HepG2 (cell line): ENCODE results near the gene PBX1. TPM values are rescaled to one million over a fixed set of nuclear protein-coding genes. Genes with fewer than 3 reads are reported as not detected.
"Not testable (repeated sequence)": the region's sequence is repeated elsewhere in the genome, so short reads cannot be mapped to it uniquely, and the experiment has no call there.

Source experiments
- ATAC-seq: fragments of 200-7000 bp; cut with Tn5 transposase; 3 replicates; pipeline ENCODE4 v1.9.1; 2020; ENCODE audit warnings: mild to moderate bottlenecking, moderate library complexity
- BruUV-seq: library from RNA; stranded (reverse); fragments of 400-500 nt; replicated peaks from 2 replicates; lab custom pipeline; 2021; lab: Mats Ljungman, UMichigan
- CTCF ChIA-PET: fragments of 300-600 bp; formaldehyde crosslinking; extraction: SDS; loops from one replicate; lab custom pipeline; 2021; ENCODE audit warnings: low total read pairs, inconsistent platforms, low intra/inter-chr PET ratio; lab: Yijun Ruan, JAX
- POLR2A ChIA-PET: fragments of 350-600 bp; sonication (Branson Sonifier 250); formaldehyde crosslinking; loops from one replicate; lab custom pipeline; 2020; ENCODE audit warnings: antibody characterized with exemption, inconsistent platforms; lab: Yijun Ruan, JAX
- DNase-seq: peaks from one replicate; pipeline ENCODE4 v3.0.0-alpha.2; 2015; ENCODE audit warnings: low spot score
- FAIRE-seq: peaks from 3 replicates; lab custom pipeline; 2011; peaks lifted over from hg19 to GRCh38; lab: Jason Lieb, UNC
- H2AFZ ChIP-seq: one replicate; pipeline ENCODE4 v1.6.1; 2011; ENCODE audit warnings: low read length, inconsistent platforms
- H3K27ac ChIP-seq: fragments of 300-600 bp; 3 replicates; pipeline ENCODE4 v1.8.0; 2011; ENCODE audit warnings: mixed run types, mild to moderate bottlenecking, mixed read lengths, low read length, inconsistent platforms; ENCODE audit not compliant: insufficient read depth; ENCODE audit errors: extremely low read length
- H3K27me3 ChIP-seq, 2 experiments: fragments of 200-600 bp in 1 of 2; 2 replicates in 1 of 2; 3 replicates in 1 of 2; pipeline versions ENCODE4 v1.6.0 to v1.8.0; 2011; ENCODE audit warnings: low read length in 2 of 2, mild to moderate bottlenecking in 2 of 2, moderate library complexity in 2 of 2, inconsistent platforms in 1 of 2; ENCODE audit not compliant: insufficient read depth in 2 of 2, control insufficient read depth in 1 of 2
- H3K36me3 ChIP-seq, 2 experiments: fragments of 200-600 bp in 1 of 2; replicated peaks in 1 of 2; 2 replicates in 1 of 2; 3 replicates in 1 of 2; pipeline versions ENCODE4 v1.5.1 to v1.8.0; 2011; ENCODE audit warnings: low read length in 2 of 2, inconsistent platforms in 1 of 2; ENCODE audit not compliant: insufficient read depth in 2 of 2, control insufficient read depth in 1 of 2
- H3K4me1 ChIP-seq: 2 replicates; pipeline ENCODE4 v1.5.1; 2012; ENCODE audit warnings: low read length, inconsistent platforms; ENCODE audit not compliant: insufficient read depth
- H3K4me2 ChIP-seq: 2 replicates; pipeline ENCODE4 v1.6.0; 2011; ENCODE audit warnings: low read depth, low read length, inconsistent platforms
- H3K4me3 ChIP-seq, 3 experiments: fragments of 200-600 bp in 1 of 3; sonication (generic), shearing (Covaris generic) in 1 of 3; replicated peaks in 1 of 3; 2 replicates each; pipeline ENCODE4 v1.5.1; 2011 to 2016; ENCODE audit warnings: low read length in 3 of 3, inconsistent platforms in 2 of 3, low read depth in 2 of 3, mild to moderate bottlenecking in 2 of 3, control low read depth in 1 of 3, mixed read lengths in 1 of 3; ENCODE audit not compliant: insufficient read depth in 1 of 3
- H3K79me2 ChIP-seq: one replicate; pipeline ENCODE4 v1.6.1; 2011; ENCODE audit warnings: low read length, inconsistent platforms; ENCODE audit not compliant: insufficient read depth
- H3K9ac ChIP-seq: 2 replicates; pipeline ENCODE4 v1.6.0; 2011; ENCODE audit warnings: mild to moderate bottlenecking, low read depth, low read length, inconsistent platforms; ENCODE audit not compliant: insufficient read depth
- H3K9me3 ChIP-seq: 2 replicates; pipeline ENCODE4 v1.5.1; 2012; ENCODE audit warnings: mild to moderate bottlenecking, low read length
- H4K20me1 ChIP-seq: 2 replicates; pipeline ENCODE4 v1.6.0; 2011; ENCODE audit warnings: inconsistent platforms, mild to moderate bottlenecking, low read length, moderate library complexity; ENCODE audit not compliant: insufficient read depth
- WGBS: methylation state at CpG from one replicate; pipeline ENCODE4 v1.1.6; 2017; ENCODE audit warnings: low lambda C conversion rate; 5-methylcytosine and 5-hydroxymethylcytosine counted together
- in situ Hi-C: cut with HindIII; loops from 2 replicates; pipeline ENCODE4 v1.10.0; 2017; ENCODE audit warnings: low pct_unique_long_range_greater_than_20kb; ENCODE audit not compliant: extremely low pct_ligation_motif_present
- intact Hi-C: fragments of 100-400 bp; cut with micrococcal nuclease; formaldehyde crosslinking; loops from one replicate; pipeline ENCODE4 v1.10.0; 2022; ENCODE audit not compliant: unreplicated experiment
- polyA plus RNA-seq, 8 experiments: library from polyadenylated mRNA; depleted of rRNA in 3 of 8; stranded (reverse) in 7 of 8; unstranded in 1 of 8; fragments of >200 nt; fragmentation: Illumina TruSeq in 4 of 8; extraction: Trizol in 4 of 8; gene quantifications; 2 replicates each; pipeline versions ENCODE4 v1.2.1 to v1.2.3, GENCODE V29; 2011 to 2016; ENCODE audit warnings: low read depth in 4 of 8, missing spikeins in 1 of 8, mixed read lengths in 1 of 8; ENCODE audit not compliant: insufficient read depth in 1 of 8
- total RNA-seq, 5 experiments: library from RNA; depleted of rRNA; stranded (reverse); fragments of >200 nt; fragmentation: Illumina TruSeq; extraction: Trizol; gene quantifications; 2 replicates each; pipeline ENCODE4 v1.2.3, GENCODE V29; 2016; ENCODE audit warnings: low read depth in 1 of 5
- TF ChIP-seq, protein P1 (sequence below): IDR thresholded peaks from 2 replicates; pipeline ENCODE4 v1.6.1; 2016; ENCODE audit warnings: control low read depth
- TF ChIP-seq, protein P2 (sequence below): sonication (generic); formaldehyde crosslinking; IDR thresholded peaks from 2 replicates; pipeline ENCODE4 v1.8.0; 2022; ENCODE audit warnings: low read depth, missing genetic modification reagents

PBX1 gene
- total and polyA plus RNA-seq, 2 of the 13 experiments (the other 11 are each of a cell fraction or from before 2014, with no cell fraction given) = 0.24 TPM; not detected in 1

DNA sequence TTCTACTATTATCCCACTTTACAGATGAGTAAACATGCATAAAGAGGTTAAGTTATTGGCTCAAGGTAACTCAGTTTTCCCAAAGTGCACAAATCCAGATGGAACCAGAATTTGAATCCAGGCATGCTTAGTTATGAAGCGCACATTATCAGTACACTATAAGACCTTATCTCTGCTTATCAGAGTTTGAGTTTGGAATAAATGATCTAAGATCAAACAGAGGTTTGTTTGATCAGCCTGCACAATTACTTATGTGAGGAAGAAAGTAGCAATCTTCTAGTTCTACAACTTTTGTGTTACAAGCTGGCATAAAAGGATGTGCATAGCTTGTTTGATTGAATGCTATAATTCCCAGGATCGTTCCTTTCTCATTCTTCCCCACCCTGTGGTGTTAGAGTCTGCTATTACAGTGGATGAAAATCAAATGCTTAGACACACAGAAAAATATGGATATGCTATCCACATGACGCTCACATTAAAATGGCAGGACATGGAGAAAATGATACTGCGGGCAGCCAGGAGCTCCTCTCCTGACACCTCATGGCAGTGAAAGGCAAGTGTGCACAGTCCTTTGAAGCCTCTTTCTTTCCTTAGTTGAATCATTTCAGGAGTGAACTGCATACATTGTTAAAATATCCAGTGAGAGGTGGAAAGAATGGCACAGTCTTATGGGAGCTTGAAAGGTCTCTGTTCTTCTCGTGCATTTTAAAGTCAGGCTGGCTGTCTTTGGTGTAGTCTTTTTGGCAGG lies 23.9 kb upstream of the PBX1 start (continued):
- TF ChIP-seq, protein P1, sequence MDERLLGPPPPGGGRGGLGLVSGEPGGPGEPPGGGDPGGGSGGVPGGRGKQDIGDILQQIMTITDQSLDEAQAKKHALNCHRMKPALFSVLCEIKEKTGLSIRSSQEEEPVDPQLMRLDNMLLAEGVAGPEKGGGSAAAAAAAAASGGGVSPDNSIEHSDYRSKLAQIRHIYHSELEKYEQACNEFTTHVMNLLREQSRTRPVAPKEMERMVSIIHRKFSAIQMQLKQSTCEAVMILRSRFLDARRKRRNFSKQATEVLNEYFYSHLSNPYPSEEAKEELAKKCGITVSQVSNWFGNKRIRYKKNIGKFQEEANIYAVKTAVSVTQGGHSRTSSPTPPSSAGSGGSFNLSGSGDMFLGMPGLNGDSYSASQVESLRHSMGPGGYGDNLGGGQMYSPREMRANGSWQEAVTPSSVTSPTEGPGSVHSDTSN (CRISPR knock-in tag) = no peak
- TF ChIP-seq, protein P2, sequence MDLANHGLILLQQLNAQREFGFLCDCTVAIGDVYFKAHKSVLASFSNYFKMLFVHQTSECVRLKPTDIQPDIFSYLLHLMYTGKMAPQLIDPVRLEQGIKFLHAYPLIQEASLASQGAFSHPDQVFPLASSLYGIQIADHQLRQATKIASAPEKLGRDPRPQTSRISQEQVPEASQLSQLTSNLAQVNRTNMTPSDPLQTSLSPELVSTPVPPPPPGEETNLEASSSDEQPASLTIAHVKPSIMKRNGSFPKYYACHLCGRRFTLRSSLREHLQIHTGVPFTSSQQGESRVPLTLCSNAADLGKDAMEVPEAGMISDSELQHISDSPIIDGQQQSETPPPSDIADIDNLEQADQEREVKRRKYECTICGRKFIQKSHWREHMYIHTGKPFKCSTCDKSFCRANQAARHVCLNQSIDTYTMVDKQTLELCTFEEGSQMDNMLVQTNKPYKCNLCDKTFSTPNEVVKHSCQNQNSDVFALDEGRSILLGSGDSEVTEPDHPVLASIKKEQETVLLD (CRISPR knock-in tag) = no peak

DNA sequence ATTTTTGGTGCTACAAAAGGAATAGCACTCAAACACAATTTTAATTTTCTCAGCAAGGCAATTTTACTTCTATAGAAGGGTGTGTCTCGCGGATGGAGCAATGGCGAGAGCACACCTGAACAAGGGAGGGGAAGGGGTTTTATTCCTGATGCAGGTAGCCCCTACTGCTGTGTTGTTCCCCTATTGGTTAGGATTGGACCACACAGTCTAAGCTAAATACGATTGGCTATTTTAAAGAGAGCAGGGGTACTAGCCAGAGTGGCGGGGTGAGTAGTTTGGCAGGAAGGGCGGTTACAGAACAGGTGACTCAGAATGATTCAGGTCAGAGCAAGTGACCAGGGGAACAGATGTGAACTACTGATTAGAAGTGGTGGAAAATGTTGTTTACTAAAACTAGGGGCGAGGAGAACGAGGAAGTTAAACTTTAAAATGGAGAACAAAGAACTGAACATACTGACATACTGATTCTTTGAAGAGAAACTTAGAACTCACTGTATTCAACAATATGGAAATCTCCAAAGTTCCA lies 6.5 kb upstream of the PBX1 start:
- intact Hi-C loops, H3K4me3 ChIP-seq, CTCF ChIA-PET, FAIRE-seq, H3K4me1 ChIP-seq, H2AFZ ChIP-seq, DNase-seq, H3K4me2 ChIP-seq, ATAC-seq, BruUV-seq, H3K36me3 ChIP-seq, H3K27me3 ChIP-seq, H3K9ac ChIP-seq, H3K79me2 ChIP-seq, in situ Hi-C loops, POLR2A ChIA-PET, H3K27ac ChIP-seq, H4K20me1 ChIP-seq: not testable (repeated sequence)
- WGBS = 53% methylated on average over 8 of the region's 8 CpGs
- H3K9me3 ChIP-seq = peaks cover 35% of the 10 kb centered on the region
